Measurements from ENCODE around the gene GRID1.

DNA sequence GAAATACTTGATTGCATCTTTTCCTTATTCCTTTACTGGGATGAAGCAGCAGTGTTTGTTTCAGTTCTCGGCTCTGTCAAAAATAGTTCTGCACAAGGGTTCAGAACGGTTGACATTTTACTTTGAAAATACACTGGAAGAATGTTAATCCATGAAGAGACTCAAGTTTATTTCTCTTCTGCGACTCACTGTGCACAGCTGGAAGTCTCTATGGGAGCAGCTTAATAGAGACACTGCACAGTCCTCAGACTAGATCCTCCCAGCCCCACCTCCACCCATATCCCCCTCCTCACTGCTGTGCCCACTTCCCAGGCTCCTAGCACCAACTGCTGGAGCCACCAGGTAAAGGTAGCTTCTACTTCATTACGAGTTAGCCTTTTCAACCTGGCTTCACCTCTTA, 517.8 kb downstream of the GRID1 start:
- TF ChIP-seq POLR2A (IDR thresholded peaks at IDR 0.05; ENCODE audit: low read length) = no peak
- TF ChIP-seq GATA1 (IDR thresholded peaks at IDR 0.05; ENCODE audit: low read depth, low read length) = no peak

Data from erythroblast (primary cell).